GM23338 (cell line): ENCODE data around the gene GPN2.

Experiments
- CREB1 ChIP-seq: fragments of 250-450 bp; sonication (Bioruptor Pico); IDR thresholded peaks from 2 replicates; pipeline ENCODE4 v1.5.0; 2020; ENCODE audit warnings: low read depth, mild to moderate bottlenecking, moderate library complexity
- CTCF ChIP-seq, 2 experiments: fragments of 200-600 bp in 1 of 2; sonication (generic) in 1 of 2; conservative IDR thresholded peaks; 2 replicates each; pipeline versions ENCODE4 v1.5.1 to v1.6.1; 2016 to 2017; ENCODE audit warnings: antibody characterized with exemption in 2 of 2, low read depth in 2 of 2, mild to moderate bottlenecking in 2 of 2, moderate library complexity in 1 of 2
- ETS1 ChIP-seq: IDR thresholded peaks from 2 replicates; pipeline ENCODE4 v1.6.1; 2016; ENCODE audit warnings: antibody characterized with exemption
- EZH2 ChIP-seq: fragments of 200-600 bp; sonication (generic); IDR thresholded peaks from one replicate; pipeline ENCODE4 v1.8.0; 2017; ENCODE audit warnings: antibody characterized with exemption, mild to moderate bottlenecking, low read depth; ENCODE audit not compliant: unreplicated experiment
- EZH2phosphoT487 ChIP-seq: fragments of 200-600 bp; sonication (generic); IDR thresholded peaks from one replicate; pipeline ENCODE4 v1.8.1; 2018; ENCODE audit warnings: antibody characterized with exemption; ENCODE audit not compliant: unreplicated experiment
- JUNB ChIP-seq: IDR thresholded peaks from one replicate; pipeline ENCODE4 v1.6.1; 2016; ENCODE audit warnings: antibody characterized with exemption; ENCODE audit not compliant: unreplicated experiment
- POLR2AphosphoS5 ChIP-seq: IDR thresholded peaks from 2 replicates; pipeline ENCODE4 v1.6.1; 2016; ENCODE audit warnings: antibody characterized with exemption, low read depth
- REST ChIP-seq: IDR thresholded peaks from one replicate; pipeline ENCODE4 v1.6.1; 2018; ENCODE audit warnings: antibody characterized with exemption; ENCODE audit not compliant: unreplicated experiment
- ZNF331 ChIP-seq: fragments of 250-450 bp; sonication (Bioruptor Pico); IDR thresholded peaks from 2 replicates; pipeline ENCODE4 v1.5.0; 2020; ENCODE audit warnings: low read depth, mild to moderate bottlenecking, moderate library complexity
- TF ChIP-seq, protein P1 (sequence below): fragments of 250-450 bp; sonication (Bioruptor Pico); IDR thresholded peaks from 2 replicates; pipeline ENCODE4 v1.5.0; 2020; ENCODE audit warnings: mild to moderate bottlenecking, moderate library complexity

- TF ChIP-seq CTCF (conservative IDR thresholded peaks at IDR 0.05; ENCODE audit: low read depth in 2 of 2), result no peak
- TF ChIP-seq POLR2AphosphoS5, result no peak
- TF ChIP-seq EZH2phosphoT487, result no peak
- no peak for TF ChIP-seq REST
- TF ChIP-seq EZH2, result no peak
- TF ChIP-seq, protein P1, sequence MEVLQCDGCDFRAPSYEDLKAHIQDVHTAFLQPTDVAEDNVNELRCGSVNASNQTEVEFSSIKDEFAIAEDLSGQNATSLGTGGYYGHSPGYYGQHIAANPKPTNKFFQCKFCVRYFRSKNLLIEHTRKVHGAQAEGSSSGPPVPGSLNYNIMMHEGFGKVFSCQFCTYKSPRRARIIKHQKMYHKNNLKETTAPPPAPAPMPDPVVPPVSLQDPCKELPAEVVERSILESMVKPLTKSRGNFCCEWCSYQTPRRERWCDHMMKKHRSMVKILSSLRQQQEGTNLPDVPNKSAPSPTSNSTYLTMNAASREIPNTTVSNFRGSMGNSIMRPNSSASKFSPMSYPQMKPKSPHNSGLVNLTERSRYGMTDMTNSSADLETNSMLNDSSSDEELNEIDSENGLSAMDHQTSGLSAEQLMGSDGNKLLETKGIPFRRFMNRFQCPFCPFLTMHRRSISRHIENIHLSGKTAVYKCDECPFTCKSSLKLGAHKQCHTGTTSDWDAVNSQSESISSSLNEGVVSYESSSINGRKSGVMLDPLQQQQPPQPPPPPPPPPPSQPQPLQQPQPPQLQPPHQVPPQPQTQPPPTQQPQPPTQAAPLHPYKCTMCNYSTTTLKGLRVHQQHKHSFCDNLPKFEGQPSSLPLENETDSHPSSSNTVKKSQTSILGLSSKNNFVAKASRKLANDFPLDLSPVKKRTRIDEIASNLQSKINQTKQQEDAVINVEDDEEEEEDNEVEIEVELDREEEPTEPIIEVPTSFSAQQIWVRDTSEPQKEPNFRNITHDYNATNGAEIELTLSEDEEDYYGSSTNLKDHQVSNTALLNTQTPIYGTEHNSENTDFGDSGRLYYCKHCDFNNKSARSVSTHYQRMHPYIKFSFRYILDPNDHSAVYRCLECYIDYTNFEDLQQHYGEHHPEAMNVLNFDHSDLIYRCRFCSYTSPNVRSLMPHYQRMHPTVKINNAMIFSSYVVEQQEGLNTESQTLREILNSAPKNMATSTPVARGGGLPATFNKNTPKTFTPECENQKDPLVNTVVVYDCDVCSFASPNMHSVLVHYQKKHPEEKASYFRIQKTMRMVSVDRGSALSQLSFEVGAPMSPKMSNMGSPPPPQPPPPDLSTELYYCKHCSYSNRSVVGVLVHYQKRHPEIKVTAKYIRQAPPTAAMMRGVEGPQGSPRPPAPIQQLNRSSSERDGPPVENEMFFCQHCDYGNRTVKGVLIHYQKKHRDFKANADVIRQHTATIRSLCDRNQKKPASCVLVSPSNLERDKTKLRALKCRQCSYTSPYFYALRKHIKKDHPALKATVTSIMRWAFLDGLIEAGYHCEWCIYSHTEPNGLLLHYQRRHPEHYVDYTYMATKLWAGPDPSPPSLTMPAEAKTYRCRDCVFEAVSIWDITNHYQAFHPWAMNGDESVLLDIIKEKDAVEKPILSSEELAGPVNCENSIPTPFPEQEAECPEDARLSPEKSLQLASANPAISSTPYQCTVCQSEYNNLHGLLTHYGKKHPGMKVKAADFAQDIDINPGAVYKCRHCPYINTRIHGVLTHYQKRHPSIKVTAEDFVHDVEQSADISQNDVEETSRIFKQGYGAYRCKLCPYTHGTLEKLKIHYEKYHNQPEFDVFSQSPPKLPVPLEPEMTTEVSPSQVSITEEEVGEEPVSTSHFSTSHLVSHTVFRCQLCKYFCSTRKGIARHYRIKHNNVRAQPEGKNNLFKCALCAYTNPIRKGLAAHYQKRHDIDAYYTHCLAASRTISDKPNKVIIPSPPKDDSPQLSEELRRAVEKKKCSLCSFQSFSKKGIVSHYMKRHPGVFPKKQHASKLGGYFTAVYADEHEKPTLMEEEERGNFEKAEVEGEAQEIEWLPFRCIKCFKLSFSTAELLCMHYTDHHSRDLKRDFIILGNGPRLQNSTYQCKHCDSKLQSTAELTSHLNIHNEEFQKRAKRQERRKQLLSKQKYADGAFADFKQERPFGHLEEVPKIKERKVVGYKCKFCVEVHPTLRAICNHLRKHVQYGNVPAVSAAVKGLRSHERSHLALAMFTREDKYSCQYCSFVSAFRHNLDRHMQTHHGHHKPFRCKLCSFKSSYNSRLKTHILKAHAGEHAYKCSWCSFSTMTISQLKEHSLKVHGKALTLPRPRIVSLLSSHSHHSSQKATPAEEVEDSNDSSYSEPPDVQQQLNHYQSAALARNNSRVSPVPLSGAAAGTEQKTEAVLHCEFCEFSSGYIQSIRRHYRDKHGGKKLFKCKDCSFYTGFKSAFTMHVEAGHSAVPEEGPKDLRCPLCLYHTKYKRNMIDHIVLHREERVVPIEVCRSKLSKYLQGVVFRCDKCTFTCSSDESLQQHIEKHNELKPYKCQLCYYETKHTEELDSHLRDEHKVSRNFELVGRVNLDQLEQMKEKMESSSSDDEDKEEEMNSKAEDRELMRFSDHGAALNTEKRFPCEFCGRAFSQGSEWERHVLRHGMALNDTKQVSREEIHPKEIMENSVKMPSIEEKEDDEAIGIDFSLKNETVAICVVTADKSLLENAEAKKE (CRISPR knock-in tag), result no peak
- no peak for TF ChIP-seq ZNF331
- TF ChIP-seq ETS1, result no peak
- TF ChIP-seq CREB1 (CRISPR knock-in tag), result no peak
- TF ChIP-seq JUNB, result no peak
These were observed 58.4 kb downstream of the GPN2 start for GRCh38 chr1:26831546-26832248.
